ENCODE data around the gene KCNK5.

KCNK5 gene

DNA sequence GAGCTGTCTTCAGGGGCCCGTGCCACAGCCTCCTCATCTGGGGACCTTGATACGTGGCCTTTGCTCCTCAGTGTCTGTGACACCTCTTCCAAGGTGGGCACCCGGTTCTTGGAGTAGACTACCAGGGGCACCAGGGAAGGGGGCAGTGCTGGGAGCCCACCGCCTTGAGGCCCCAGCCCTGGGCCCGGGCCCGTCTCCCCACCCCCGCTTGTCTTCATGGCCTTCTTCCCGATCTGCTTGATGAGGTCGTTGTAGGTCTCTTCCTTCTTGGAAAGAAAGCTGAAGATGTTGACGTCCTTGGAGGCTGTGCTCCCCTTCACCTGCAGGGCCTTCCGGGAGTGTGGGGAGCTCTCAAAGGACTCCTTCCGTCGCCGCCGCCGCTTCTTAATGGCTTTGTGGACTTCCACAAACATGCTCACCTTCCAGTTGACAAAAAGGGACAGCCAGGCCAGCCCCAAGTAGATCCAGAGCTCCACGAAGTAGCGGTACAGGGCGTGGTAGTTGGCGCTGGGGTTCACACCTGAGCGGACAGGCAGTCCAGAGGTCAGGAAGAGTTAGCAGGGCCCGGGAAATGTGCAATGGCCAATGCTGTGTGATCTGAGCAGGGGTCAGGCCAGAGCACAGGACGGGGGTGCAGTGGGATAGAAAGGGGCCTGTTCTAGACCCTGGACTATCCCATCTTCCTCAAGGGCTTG, 37.9 kb downstream of the KCNK5 start:
- Histone ChIP-seq H3K36me3 (no peaks in the 10 kb centered on the region), H3K27ac (no peak overlapping the region), H3K4me3 (no peak overlapping the region), H4K20me1 (no peaks in the 10 kb centered on the region), H3K9me3 (replicated peaks in 1 of 11) (peaks cover 0 to 4% (median 0%) of the 10 kb centered on the region in 11 experiments; a peak in 1 of 22 replicates), H3K27me3 (peaks cover 0 to 9% (median 0%) of the 10 kb centered on the region in 11 experiments; a peak in 5 of 22 replicates), H3K4me2 (no peak overlapping the region), H3K9ac (no peak overlapping the region), H3K4me1 (peaks cover 0 to 7% (median 3%) of the 10 kb centered on the region in 10 experiments; a peak in 5 of 20 replicates)
- TF ChIP-seq Cebpa-rat (IDR thresholded peaks at IDR 0.05): no peak

DNA sequence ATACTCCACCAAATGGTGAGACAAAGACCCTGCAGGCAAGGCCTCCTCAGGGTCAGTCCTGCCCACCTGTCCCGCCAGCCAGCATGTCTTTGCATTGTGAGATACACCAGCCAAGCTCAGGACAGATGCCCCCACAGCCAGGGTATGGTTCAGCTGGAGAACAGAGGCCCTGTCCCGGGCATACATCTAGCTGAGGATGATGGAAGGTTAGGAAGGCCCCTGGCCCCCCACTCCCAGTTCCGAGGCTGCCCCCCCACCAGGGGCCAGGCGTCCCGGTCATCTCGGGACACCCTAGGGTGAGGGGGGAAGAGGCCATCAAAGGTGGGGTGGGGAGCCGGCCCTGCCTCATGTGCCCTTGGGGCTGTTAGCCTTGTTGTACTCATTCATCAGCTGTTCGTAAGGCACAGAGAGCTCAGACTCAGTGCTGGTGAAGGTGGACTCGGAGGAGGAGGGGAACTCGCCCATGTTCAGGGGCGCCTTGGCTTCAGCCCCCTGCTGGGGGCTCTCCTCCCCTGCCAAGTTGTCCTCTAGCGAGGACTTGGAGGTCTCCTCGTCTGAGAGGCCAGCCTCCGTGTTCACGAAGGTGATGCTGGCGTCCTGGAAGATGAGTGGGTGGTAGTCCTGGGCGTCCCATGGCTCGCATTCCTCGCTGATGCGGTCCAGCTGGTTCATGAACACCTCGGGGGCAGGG, 38.6 kb downstream of the KCNK5 start:
- H4K20me1 ChIP-seq: no peaks in the 10 kb centered on the region
- peaks cover 0 to 4% (median 0%) of the 10 kb centered on the region in 11 experiments; a peak in 1 of 22 replicates for H3K9me3 ChIP-seq (replicated peaks in 1 of 11)
- TF ChIP-seq Cebpa-rat (IDR thresholded peaks at IDR 0.05): no peak
- H3K27me3 ChIP-seq: peaks cover 0 to 5% (median 0%) of the 10 kb centered on the region in 11 experiments; a peak in 3 of 22 replicates
- H3K4me2 ChIP-seq: no peak overlapping the region
- peaks cover 0 to 7% (median 3%) of the 10 kb centered on the region in 10 experiments; a peak in 4 of 20 replicates for H3K4me1 ChIP-seq
- H3K36me3 ChIP-seq: no peaks in the 10 kb centered on the region
- no peak overlapping the region for H3K9ac ChIP-seq
- no peak overlapping the region for H3K27ac ChIP-seq
- no peak overlapping the region for H3K4me3 ChIP-seq

DNA sequence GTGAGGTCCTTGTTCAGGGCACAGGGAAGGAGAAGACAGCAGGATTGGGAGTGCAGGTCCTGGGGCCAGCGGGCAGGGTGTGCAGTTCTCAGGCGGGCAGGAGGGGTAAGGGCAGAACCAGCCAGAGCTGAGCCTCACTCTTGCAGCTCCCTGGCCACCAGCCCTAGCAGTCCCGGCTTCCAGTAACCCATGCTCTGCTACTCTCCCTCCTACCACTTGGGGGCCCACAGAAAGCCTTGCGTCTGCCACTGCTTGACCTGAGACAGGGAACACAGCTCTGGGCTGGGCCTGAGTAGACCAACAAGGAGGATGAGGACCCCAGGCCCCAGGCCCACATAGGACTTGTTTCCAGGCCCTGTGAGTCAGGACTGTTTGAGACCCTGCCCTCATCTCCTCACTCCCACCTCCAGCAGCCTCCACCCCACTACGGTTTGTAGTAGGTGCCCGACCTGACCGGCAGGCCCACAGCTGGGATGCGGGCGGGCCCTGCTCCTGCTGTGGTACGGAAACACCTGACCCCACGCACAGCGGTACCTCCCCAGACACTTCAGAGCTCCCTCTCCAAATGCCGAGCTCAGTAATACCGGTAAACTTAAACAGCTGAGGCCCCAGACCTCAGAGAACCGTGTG, 39.2 kb downstream of the KCNK5 start:
- Histone ChIP-seq H3K4me1 (peaks cover 0 to 7% (median 3%) of the 10 kb centered on the region in 10 experiments; a peak in 4 of 20 replicates), H3K9me3 (replicated peaks in 1 of 11) (no peaks in the 10 kb centered on the region; a peak in 1 of 22 replicates), H3K36me3 (no peaks in the 10 kb centered on the region), H3K9ac (no peak overlapping the region), H3K4me2 (no peak overlapping the region), H3K4me3 (no peak overlapping the region), H4K20me1 (no peaks in the 10 kb centered on the region), H3K27me3 (peaks cover 0 to under 1% (median 0%) of the 10 kb centered on the region in 11 experiments; a peak in 1 of 22 replicates), H3K27ac (no peak overlapping the region)
- no peak for TF ChIP-seq Cebpa-rat (IDR thresholded peaks at IDR 0.05)

DNA sequence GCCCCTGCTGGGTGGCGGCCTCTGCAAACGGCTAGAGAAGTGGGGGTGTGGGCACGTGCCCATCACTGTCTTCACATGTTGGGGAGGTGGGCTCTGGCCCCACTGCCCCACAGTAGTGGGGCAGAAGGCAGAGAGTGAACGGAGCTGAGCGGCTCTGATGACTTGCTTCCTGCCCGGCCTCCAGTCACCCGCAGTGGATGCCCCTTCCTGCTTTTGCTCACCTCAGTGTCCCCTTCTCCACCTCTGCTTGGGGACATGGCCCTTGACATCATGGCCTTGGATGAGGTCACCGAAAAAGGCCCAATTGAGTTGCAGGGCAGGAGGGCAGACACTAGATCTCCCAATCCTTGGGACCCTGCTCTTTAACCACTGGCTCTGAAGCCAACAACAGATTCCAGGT, 40.1 kb downstream of the KCNK5 start:
- H3K9me3 ChIP-seq (replicated peaks in 1 of 11): no peaks in the 10 kb centered on the region
- TF ChIP-seq Cebpa-rat (IDR thresholded peaks at IDR 0.05): no peak
- peaks cover 0 to 7% (median 3%) of the 10 kb centered on the region in 10 experiments; a peak in 4 of 20 replicates for H3K4me1 ChIP-seq
- no peaks in the 10 kb centered on the region for H3K36me3 ChIP-seq
- H3K9ac ChIP-seq: no peak overlapping the region
- no peak overlapping the region for H3K4me3 ChIP-seq
- 0 out of 22 replicates have a peak overlapping the region, but pooled peaks of 3 of the 11 experiments have one; percentile 5 to 24 (median 7) for H3K4me2 ChIP-seq
- H3K27me3 ChIP-seq: no peaks in the 10 kb centered on the region
- H4K20me1 ChIP-seq: no peaks in the 10 kb centered on the region
- H3K27ac ChIP-seq: no peak overlapping the region

DNA sequence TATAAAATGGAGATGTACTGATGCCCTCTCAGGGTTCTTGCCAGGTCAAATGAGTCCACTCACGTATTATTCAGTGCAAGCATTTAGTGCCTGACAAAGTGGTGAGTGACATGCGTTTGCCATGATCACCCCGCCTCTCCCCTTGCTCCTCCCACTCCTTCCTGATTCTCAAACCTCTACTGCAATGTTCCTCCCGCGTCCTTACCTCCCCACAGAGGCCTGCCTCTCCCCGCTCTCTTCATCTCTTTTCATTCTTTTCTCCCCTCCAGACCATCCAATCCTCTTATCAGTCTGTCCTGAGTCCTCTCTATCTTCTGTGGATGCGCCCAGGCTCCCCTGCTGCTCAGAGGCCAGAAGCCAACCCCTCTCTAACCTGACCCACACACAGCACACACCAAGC, 40.7 kb downstream of the KCNK5 start:
- H3K36me3 ChIP-seq: no peaks in the 10 kb centered on the region

DNA sequence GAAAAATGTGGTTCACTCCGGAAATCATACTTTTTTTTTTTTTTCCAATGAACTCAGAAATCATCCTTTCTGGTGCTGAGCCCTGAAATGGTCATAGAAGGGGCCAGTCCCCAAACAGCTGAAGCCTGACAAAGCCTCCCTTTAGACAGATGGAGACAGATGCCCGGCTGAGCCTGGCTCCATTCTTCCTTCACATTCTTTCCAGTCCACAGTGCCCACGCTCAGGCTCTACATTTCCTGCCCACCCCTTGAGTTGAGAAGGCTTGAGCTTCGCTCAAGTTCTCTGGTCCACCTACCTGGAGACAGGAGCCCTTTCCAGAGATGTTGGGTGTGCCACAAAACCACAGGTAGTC, 41.2 kb downstream of the KCNK5 start:
- H3K4me2 ChIP-seq: no peak overlapping the region
- no peaks in the 10 kb centered on the region for H3K9me3 ChIP-seq (replicated peaks in 1 of 11)
- no peaks in the 10 kb centered on the region for H4K20me1 ChIP-seq
- no peak for TF ChIP-seq Cebpa-rat (IDR thresholded peaks at IDR 0.05)
- H3K36me3 ChIP-seq: no peaks in the 10 kb centered on the region
- no peak overlapping the region for H3K27ac ChIP-seq
- no peaks in the 10 kb centered on the region for H3K27me3 ChIP-seq
- peaks cover 0 to 7% (median 3%) of the 10 kb centered on the region in 10 experiments; a peak in 4 of 20 replicates for H3K4me1 ChIP-seq
- no peak overlapping the region for H3K4me3 ChIP-seq
- no peak overlapping the region for H3K9ac ChIP-seq

More for the DNA sequence above, 40.7 kb downstream of the KCNK5 start:
- Histone ChIP-seq H3K4me3 (no peak overlapping the region), H4K20me1 (no peaks in the 10 kb centered on the region), H3K27me3 (no peaks in the 10 kb centered on the region), H3K9ac (no peak overlapping the region), H3K27ac (no peak overlapping the region), H3K4me2 (peak overlapping the region in 6 of 11 experiments; percentile 5 to 35 (median 22); a peak in 1 of 22 replicates), H3K4me1 (peaks cover 0 to 7% (median 3%) of the 10 kb centered on the region in 10 experiments; a peak in 4 of 20 replicates), H3K9me3 (replicated peaks in 1 of 11) (no peaks in the 10 kb centered on the region)
- no peak for TF ChIP-seq Cebpa-rat (IDR thresholded peaks at IDR 0.05)

DNA sequence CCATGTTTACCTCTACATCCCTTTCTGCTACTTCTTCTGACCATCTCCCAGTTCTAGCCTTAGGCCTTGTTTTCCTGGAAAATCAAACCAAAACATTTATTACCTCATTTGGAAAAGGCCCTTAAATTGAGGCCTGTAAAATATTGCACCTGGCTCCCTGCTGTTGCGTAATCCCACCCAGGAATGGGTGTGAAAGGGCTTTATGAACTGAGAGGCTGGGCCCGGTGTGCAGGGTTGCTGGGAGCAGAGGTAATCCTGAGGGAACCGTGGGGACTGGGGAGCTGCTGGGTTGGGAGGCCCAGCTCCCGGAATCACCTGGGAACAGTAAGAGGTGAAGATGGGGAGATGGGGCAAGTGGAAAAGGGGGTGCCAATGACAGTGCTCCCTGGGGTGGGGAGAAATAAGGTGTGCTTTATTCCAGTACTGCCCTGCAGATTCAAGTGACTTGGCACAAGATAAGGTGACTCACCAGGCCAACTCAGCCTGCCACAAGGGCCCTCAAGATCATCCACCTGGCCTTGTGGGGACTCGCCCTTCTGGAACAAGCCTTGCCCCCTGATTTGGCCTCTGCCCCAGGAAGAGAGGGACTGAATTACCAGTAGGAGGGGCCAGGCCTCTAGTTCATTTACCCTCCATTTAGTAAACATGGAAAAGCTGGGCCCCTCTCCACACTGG, 44.2 kb downstream of the KCNK5 start:
- peaks cover 0 to 7% (median 3%) of the 10 kb centered on the region in 10 experiments; a peak in 4 of 20 replicates for H3K4me1 ChIP-seq
- H3K36me3 ChIP-seq: no peaks in the 10 kb centered on the region
- no peaks in the 10 kb centered on the region for H4K20me1 ChIP-seq
- H3K9me3 ChIP-seq (replicated peaks in 1 of 11): no peaks in the 10 kb centered on the region
- H3K4me3 ChIP-seq: no peak overlapping the region
- no peak overlapping the region for H3K27ac ChIP-seq
- TF ChIP-seq Cebpa-rat (IDR thresholded peaks at IDR 0.05): peak in 9 of 11 experiments; percentile 22 to 89 (median 62); a peak in 12 of 22 replicates
- no peaks in the 10 kb centered on the region for H3K27me3 ChIP-seq
- H3K9ac ChIP-seq: no peak overlapping the region
- H3K4me2 ChIP-seq: no peak overlapping the region

DNA sequence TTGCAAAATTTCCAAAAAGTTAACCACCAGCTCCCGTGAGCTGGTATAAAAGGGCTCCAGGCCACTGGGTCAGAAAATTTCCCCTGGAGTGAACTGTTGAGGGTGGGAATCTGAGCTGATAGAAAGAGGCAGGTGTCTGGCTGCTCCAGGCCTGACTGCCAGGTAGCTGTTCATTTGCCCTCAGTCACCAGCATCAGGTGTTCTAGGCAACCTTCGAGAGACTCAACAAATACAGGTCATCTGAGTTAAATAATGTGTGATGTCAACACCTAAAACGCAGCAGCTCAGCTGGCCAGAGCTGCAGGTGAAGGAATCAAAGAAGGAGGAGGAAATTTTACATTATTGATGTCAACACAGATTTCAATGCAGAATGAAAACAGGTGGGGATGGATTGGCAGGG, 46.7 kb downstream of the KCNK5 start:
- Histone ChIP-seq H4K20me1 (no peaks in the 10 kb centered on the region), H3K27me3 (no peaks in the 10 kb centered on the region), H3K4me1 (no peaks in the 10 kb centered on the region), H3K4me2 (no peak overlapping the region), H3K36me3 (no peaks in the 10 kb centered on the region), H3K4me3 (no peak overlapping the region), H3K9ac (no peak overlapping the region), H3K27ac (no peak overlapping the region), H3K9me3 (replicated peaks in 1 of 11) (peaks cover 5 to 13% (median 10%) of the 10 kb centered on the region in 11 experiments; a peak in 21 of 22 replicates)
- no peak for TF ChIP-seq Cebpa-rat (IDR thresholded peaks at IDR 0.05)

DNA sequence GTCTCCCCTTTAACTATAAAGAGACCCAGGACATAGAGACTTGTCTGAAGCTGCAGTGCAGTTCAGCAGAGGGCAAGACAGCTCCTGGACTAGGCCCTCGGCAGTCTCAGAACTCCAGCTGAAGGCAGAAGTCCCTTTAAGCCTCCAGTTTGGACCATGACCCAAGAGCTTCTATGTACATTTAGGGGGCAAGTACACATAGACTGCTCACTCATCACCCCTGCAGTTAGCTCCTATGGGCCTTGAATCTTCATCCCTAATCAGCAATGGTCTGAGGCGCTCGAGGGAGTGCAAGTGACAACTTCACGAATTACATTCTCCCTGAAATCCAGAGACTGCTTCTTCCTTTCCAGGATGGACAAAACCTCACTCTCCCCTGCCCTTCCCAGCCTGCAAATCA, 47.4 kb downstream of the KCNK5 start:
- Histone ChIP-seq H3K9me3 (replicated peaks in 1 of 11) (peaks cover 13 to 21% (median 18%) of the 10 kb centered on the region in 11 experiments), H3K4me3 (no peak overlapping the region), H3K27ac (no peak overlapping the region), H3K36me3 (no peaks in the 10 kb centered on the region), H3K9ac (no peak overlapping the region), H3K27me3 (no peaks in the 10 kb centered on the region), H3K4me1 (no peaks in the 10 kb centered on the region), H4K20me1 (no peaks in the 10 kb centered on the region), H3K4me2 (no peak overlapping the region)
- TF ChIP-seq Cebpa-rat (IDR thresholded peaks at IDR 0.05): no peak

All from BLaER1 treated with 17β-estradiol and CSF1 and Interleukin-3, amounts not matched to agents 10 nM and 100 nM (cell line).